ENCODE results near the gene CGB1. TPM values are rescaled to one million over a fixed set of nuclear protein-coding genes. Genes with fewer than 3 reads are reported as not detected.

The CGB1 gene
- total RNA-seq, 1 donor from 2014 or later: not detected

GRCh38 chr19:49020931-49021895 is 15.5 kb downstream of the CGB1 start:
- DNase-seq: no peak

GRCh38 chr19:49020342-49020741 is 16.4 kb downstream of the CGB1 start:
- DNase-seq: no peak

GRCh38 chr19:49019242-49019932 is 17.3 kb downstream of the CGB1 start:
- peak; percentile 60 for DNase-seq

- DNase-seq: peak; percentile 19
Observed at GRCh38 chr19:49018388-49019241, 18.1 kb downstream of the CGB1 start.

- DNase-seq: peak; percentile 72
Observed at GRCh38 chr19:49017666-49018351, 18.9 kb downstream of the CGB1 start.

- no peak for DNase-seq
Observed at GRCh38 chr19:49017041-49017665, 19.5 kb downstream of the CGB1 start, which contains the start of gene LHB. TSS of gene LHB (minus strand) at chr19:49017091. CDS start at chr19:49017081, 10 bp downstream.

- DNase-seq: no peak
Observed at GRCh38 chr19:49016067-49016839, 20.4 kb downstream of the CGB1 start.

GRCh38 chr19:49014870-49015255 is 21.8 kb downstream of the CGB1 start:
- no peak for DNase-seq

GRCh38 chr19:49014123-49014869 is 22.4 kb downstream of the CGB1 start:
- no peak for DNase-seq

GRCh38 chr19:49011194-49011593 is 25.5 kb downstream of the CGB1 start:
- no peak for DNase-seq

- DNase-seq: no peak
Observed at GRCh38 chr19:49010453-49010852, 26.2 kb downstream of the CGB1 start.

GRCh38 chr19:49009828-49010227 is 26.9 kb downstream of the CGB1 start:
- DNase-seq: no peak

GRCh38 chr19:49006905-49007304 is 29.8 kb downstream of the CGB1 start:
- no peak for DNase-seq

GRCh38 chr19:49004964-49005614 is 31.6 kb downstream of the CGB1 start:
- DNase-seq: no peak

GRCh38 chr19:49004133-49004532 is 32.6 kb downstream of the CGB1 start:
- no peak for DNase-seq

- peak; percentile 87 for DNase-seq
Observed at GRCh38 chr19:48999481-49000325, 37.0 kb downstream of the CGB1 start.

- peak; percentile 79 for DNase-seq
Observed at GRCh38 chr19:48997972-48998371, 38.7 kb downstream of the CGB1 start.

- DNase-seq: no peak
Observed at GRCh38 chr19:48994035-48994386, 42.7 kb downstream of the CGB1 start.
